K562 (cell line): ENCODE measurements around the gene MYBL2. TPM values are rescaled to one million over a fixed set of nuclear protein-coding genes. Genes with fewer than 3 reads are reported as not detected.

Experiments used
- ATF1 ChIP-seq, 2 experiments: fragments of 450-650 bp in 1 of 2; IDR thresholded peaks; 2 replicates each; pipeline ENCODE4 v1.6.1; 2016; ENCODE audit warnings: missing compliant biosample characterization in 1 of 2, missing genetic modification characterization in 1 of 2
- ATF7 ChIP-seq: fragments of 450-650 bp; IDR thresholded peaks from 2 replicates; pipeline ENCODE4 v1.7.1; 2014; ENCODE audit warnings: mild to moderate bottlenecking, moderate library complexity
- C11orf30 ChIP-seq: fragments of 450-650 bp; IDR thresholded peaks from 2 replicates; pipeline ENCODE4 v1.6.1; 2016; ENCODE audit warnings: low read depth, mild to moderate bottlenecking
- CBFA2T2 ChIP-seq: fragments of 450-650 bp; conservative IDR thresholded peaks from 2 replicates; pipeline ENCODE4 v1.6.1; 2017; ENCODE audit warnings: mild to moderate bottlenecking
- CREB5 ChIP-seq: fragments of 250-450 bp; sonication (Bioruptor Pico); IDR thresholded peaks from 2 replicates; pipeline ENCODE4 v1.5.0; 2020; ENCODE audit warnings: mild to moderate bottlenecking
- CREM ChIP-seq: IDR thresholded peaks from 2 replicates; pipeline ENCODE4 v1.6.1; 2014; ENCODE audit warnings: antibody characterized with exemption, low read depth
- DIDO1 ChIP-seq: fragments of 450-650 bp; IDR thresholded peaks from 2 replicates; pipeline ENCODE4 v1.6.1; 2016; ENCODE audit warnings: low read depth, missing biosample characterization, missing genetic modification characterization
- EGR1 ChIP-seq: fragments of 450-650 bp; conservative IDR thresholded peaks from 2 replicates; pipeline ENCODE4 v1.6.1; 2017; ENCODE audit warnings: mild to moderate bottlenecking
- ELF1 ChIP-seq: fragments of 200-800 bp; sonication (Bioruptor generic); IDR thresholded peaks from 2 replicates; pipeline ENCODE4 v1.6.1; 2016; ENCODE audit warnings: missing genetic modification characterization, missing compliant biosample characterization
- ETS2 ChIP-seq: IDR thresholded peaks from 2 replicates; pipeline ENCODE4 v1.6.1; 2016; ENCODE audit warnings: borderline replicate concordance, missing genetic modification characterization, mild to moderate bottlenecking, moderate library complexity, missing compliant biosample characterization; ENCODE audit not compliant: poor library complexity, severe bottlenecking
- FOSL1 ChIP-seq: fragments of 200-800 bp; sonication (Bioruptor generic); conservative IDR thresholded peaks from 2 replicates; pipeline ENCODE4 v1.6.1; 2016; ENCODE audit warnings: missing genetic modification characterization, missing compliant biosample characterization
- GTF2A2 ChIP-seq: IDR thresholded peaks from 2 replicates; pipeline ENCODE4 v1.6.1; 2016; ENCODE audit warnings: mild to moderate bottlenecking, missing genetic modification characterization, missing compliant biosample characterization
- ILK ChIP-seq: fragments of 450-650 bp; IDR thresholded peaks from 2 replicates; pipeline ENCODE4 v1.6.1; 2016; ENCODE audit warnings: missing genetic modification characterization, low read depth, mild to moderate bottlenecking, missing compliant biosample characterization, moderate library complexity, borderline replicate concordance
- KDM1A ChIP-seq, 2 experiments: fragments of 450-650 bp; IDR thresholded peaks; 2 replicates each; pipeline ENCODE4 v1.6.1; 2016; ENCODE audit warnings: mild to moderate bottlenecking in 2 of 2
- KLF1 ChIP-seq: fragments of 450-650 bp; IDR thresholded peaks from 2 replicates; pipeline ENCODE4 v1.6.1; 2016; ENCODE audit warnings: missing genetic modification characterization, missing compliant biosample characterization
- MAFG ChIP-seq: fragments of 450-650 bp; conservative IDR thresholded peaks from 2 replicates; pipeline ENCODE4 v1.6.1; 2016; ENCODE audit warnings: missing genetic modification characterization, missing compliant biosample characterization
- MAFK ChIP-seq: IDR thresholded peaks from 2 replicates; pipeline ENCODE4 v1.6.1; 2011; ENCODE audit warnings: low read length, improper control_type of control experiment
- MED1 ChIP-seq: sonication (generic); formaldehyde crosslinking; IDR thresholded peaks from 2 replicates; pipeline ENCODE4 v1.8.1; 2023; ENCODE audit warnings: missing genetic modification reagents, borderline replicate concordance
- MYBL2 ChIP-seq, 2 experiments: fragments of 450-650 bp in 1 of 2; sonication (generic) in 1 of 2; formaldehyde crosslinking in 1 of 2; IDR thresholded peaks; 2 replicates each; pipeline versions ENCODE4 v1.6.1 to v1.8.1; 2017 to 2022; ENCODE audit warnings: borderline replicate concordance in 1 of 2, inconsistent platforms in 1 of 2, low read depth in 1 of 2, mild to moderate bottlenecking in 1 of 2, missing genetic modification reagents in 1 of 2, moderate library complexity in 1 of 2
- NFE2 ChIP-seq: IDR thresholded peaks from 2 replicates; pipeline ENCODE4 v1.6.1; 2014; ENCODE audit warnings: antibody characterized with exemption, low read depth
- NR3C1 ChIP-seq: sonication (generic); formaldehyde crosslinking; IDR thresholded peaks from 2 replicates; pipeline ENCODE4 v1.8.1; 2022; ENCODE audit warnings: missing genetic modification reagents
- PKNOX1 ChIP-seq: fragments of 450-650 bp; IDR thresholded peaks from 2 replicates; pipeline ENCODE4 v1.6.1; 2016
- POLR2AphosphoS5 ChIP-seq: IDR thresholded peaks from 2 replicates; pipeline ENCODE4 v1.6.1; 2011; ENCODE audit warnings: mild to moderate bottlenecking, low read depth, low read length, moderate library complexity; ENCODE audit not compliant: control insufficient read depth, insufficient read depth
- SAFB2 ChIP-seq: fragments of 200-400 bp; formaldehyde crosslinking; IDR thresholded peaks from 2 replicates; pipeline ENCODE4 v1.6.1; 2018; ENCODE audit warnings: borderline replicate concordance, low read length, low read depth, moderate library complexity; ENCODE audit not compliant: severe bottlenecking
- SIN3B ChIP-seq: fragments of 450-650 bp; IDR thresholded peaks from 2 replicates; pipeline ENCODE4 v1.6.1; 2017; ENCODE audit warnings: low read depth, mild to moderate bottlenecking, moderate library complexity
- XRCC4 ChIP-seq: IDR thresholded peaks from one replicate; pipeline ENCODE4 v1.6.1; 2011; ENCODE audit not compliant: insufficient read depth, insufficient read length; ENCODE audit errors: extremely low read depth
- ZBTB49 ChIP-seq: sonication (generic); formaldehyde crosslinking; IDR thresholded peaks from 2 replicates; pipeline ENCODE4 v1.8.0; 2022; ENCODE audit warnings: missing genetic modification reagents, mild to moderate bottlenecking, borderline replicate concordance
- polyA plus RNA-seq, 8 experiments: library from polyadenylated mRNA; depleted of rRNA in 4 of 8; stranded (reverse) in 5 of 8; unstranded in 3 of 8; fragments of >200 nt; fragmentation: Nextera tagmentation in 2 of 8; fragmentation: Illumina TruSeq in 1 of 8; extraction: Ambion mirVana in 2 of 8; extraction: Trizol in 1 of 8; gene quantifications; 2 replicates each; pipeline versions ENCODE4 v1.2.1 to v1.2.3, GENCODE V29; 2011 to 2014; ENCODE audit warnings: inconsistent platforms in 1 of 8, missing spikeins in 1 of 8
- total RNA-seq, 7 experiments: library from RNA; depleted of rRNA in 6 of 7; stranded (reverse); fragments of >200 nt in 6 of 7; fragmentation: Illumina TruSeq in 2 of 7; extraction: Trizol in 2 of 7; gene quantifications; 2 replicates each; pipeline versions ENCODE4 v1.2.1 to v1.2.3, GENCODE V29; 2011 to 2021; ENCODE audit warnings: low replicate concordance in 1 of 7

The MYBL2 gene
- total and polyA plus RNA-seq, 9 of the 15 experiments (the other 6 are each of a cell fraction or from before 2014, with no cell fraction given) = 4.4 to 169 (median 52.5) TPM

- peak; percentile 75 for TF ChIP-seq ATF7
- TF ChIP-seq MYBL2 (IDR thresholded peaks at IDR 0.05; ENCODE audit: low read depth) = no peak
- no peak for TF ChIP-seq MYBL2 (CRISPR knock-in tag; IDR thresholded peaks at IDR 0.05; ENCODE audit: borderline replicate concordance)
- peak in 1 of 2 experiments; percentile 35; a peak in 1 of 4 replicates for TF ChIP-seq KDM1A (IDR thresholded peaks at IDR 0.05)
- peak; percentile 98 for TF ChIP-seq MAFG
- 0 out of 2 replicates have a peak, but pooled peaks have one; percentile 8 for TF ChIP-seq CBFA2T2
- no peak for TF ChIP-seq PKNOX1
- no peak for TF ChIP-seq ZBTB49
- no peak for TF ChIP-seq SIN3B
- TF ChIP-seq C11orf30 = peak; percentile 99
- no peak for TF ChIP-seq ATF1 (CRISPR knock-in tag; IDR thresholded peaks at IDR 0.05)
- peak; percentile 67 for TF ChIP-seq ATF1 (tag; IDR thresholded peaks at IDR 0.05)
- TF ChIP-seq ETS2 (tag) = no peak
- TF ChIP-seq CREB5 (CRISPR knock-in tag) = no peak
- TF ChIP-seq NR3C1 (CRISPR knock-in tag) = no peak
- TF ChIP-seq ELF1 (tag) = no peak
- TF ChIP-seq POLR2AphosphoS5 = no peak
- TF ChIP-seq CREM = peak; percentile 69
- no peak for TF ChIP-seq KLF1 (tag)
- no peak for TF ChIP-seq ILK (tag)
- peak; percentile 46; the same call in 1 of the 2 replicates for TF ChIP-seq FOSL1 (tag)
- TF ChIP-seq NFE2 = peak; percentile 63; the same call in 1 of the 2 replicates
- TF ChIP-seq MED1 = no peak
- no peak for TF ChIP-seq XRCC4
- TF ChIP-seq GTF2A2 (tag) = no peak
- no peak for TF ChIP-seq SAFB2
- TF ChIP-seq EGR1 = no peak
- no peak for TF ChIP-seq DIDO1
- TF ChIP-seq MAFK = peak; percentile 100
These were observed 64.6 kb downstream of the MYBL2 start (continued) for GRCh38 chr20:43731469-43731868.
